ENCODE data around the gene FILIP1L.

FILIP1L gene

GRCh38 chr3:99949956-99950670 is 164.2 kb downstream of the FILIP1L start:
- no peak for DNase-seq

GRCh38 chr3:99948467-99949089 is 165.7 kb downstream of the FILIP1L start:
- no peak for DNase-seq

GRCh38 chr3:99947356-99947755 is 166.9 kb downstream of the FILIP1L start:
- no peak for DNase-seq

DNA sequence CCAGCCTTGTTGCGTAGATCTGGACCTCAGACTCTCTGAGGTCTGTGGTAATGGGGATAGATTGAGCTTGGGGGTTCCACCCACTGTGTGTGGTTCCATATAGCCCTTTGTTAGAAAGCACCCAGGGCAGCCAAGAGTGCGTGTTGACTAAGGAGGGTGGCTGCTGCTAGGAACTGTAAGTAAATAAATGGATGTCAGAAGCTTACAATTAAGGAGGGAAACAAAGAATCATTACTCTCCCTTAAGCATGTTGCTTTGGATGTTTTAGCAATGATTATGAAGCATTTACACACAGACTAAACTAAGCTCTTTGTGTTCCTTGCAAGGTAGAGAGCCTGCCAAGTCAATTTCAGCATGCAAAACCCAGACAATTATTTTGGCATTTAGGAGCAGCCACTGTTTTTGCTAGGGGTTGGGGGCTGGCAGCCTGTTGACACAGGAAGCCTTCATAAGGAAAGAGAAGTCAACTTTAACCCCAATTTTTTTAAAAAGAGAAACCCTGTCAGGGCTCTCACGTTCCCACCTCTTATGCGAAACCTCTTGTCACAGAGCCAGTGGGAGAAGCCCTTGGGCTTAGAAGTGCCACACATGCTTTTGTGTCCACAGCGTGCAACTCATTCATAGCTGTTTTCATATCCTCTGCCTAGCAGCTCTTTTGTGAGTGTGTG is 168.8 kb downstream of the FILIP1L start:
- no peak for DNase-seq

- no peak for DNase-seq
Observed at GRCh38 chr3:99943931-99944761, 170.2 kb downstream of the FILIP1L start.

GRCh38 chr3:99941211-99941610 is 173.1 kb downstream of the FILIP1L start:
- DNase-seq, result no peak

DNA sequence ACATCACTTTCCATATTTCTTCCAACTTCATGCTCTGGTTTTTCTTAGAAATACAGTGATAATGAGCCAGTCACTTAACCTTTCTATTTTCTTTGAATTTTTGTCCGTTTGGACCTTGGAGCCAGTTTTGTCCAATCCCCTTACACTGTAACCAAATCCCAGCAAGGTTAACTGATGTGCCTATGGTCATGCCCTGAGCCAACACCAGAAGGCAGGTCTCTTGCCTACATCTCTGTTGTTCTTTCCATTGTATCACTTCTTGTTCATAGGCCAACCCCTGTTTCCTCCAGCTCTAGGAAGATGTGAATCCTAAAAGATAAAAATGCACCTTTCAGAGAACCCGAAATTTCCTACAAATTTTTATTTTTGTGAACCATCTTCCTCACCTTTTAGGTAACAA is 174.0 kb downstream of the FILIP1L start:
- DNase-seq, result no peak

DNA sequence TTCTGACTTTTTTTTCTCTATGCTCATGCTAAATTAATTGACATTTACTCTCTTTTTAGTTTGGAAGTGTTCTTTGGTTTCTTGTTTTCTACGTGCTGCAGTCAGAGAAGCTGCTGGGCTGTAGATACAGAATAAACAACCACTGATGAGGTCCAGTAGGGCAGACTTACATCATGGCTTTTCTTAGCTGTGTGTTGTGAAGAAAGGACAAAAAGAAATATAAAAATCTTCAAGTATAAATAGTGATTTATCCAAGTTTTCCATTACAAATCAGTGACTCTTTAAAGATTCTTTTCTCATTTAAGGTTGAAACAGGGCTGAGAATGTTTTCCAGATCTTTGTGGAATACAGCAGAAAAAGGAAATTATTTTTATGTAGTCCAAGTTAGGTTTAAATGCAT is 174.4 kb downstream of the FILIP1L start:
- no peak for DNase-seq

DNA sequence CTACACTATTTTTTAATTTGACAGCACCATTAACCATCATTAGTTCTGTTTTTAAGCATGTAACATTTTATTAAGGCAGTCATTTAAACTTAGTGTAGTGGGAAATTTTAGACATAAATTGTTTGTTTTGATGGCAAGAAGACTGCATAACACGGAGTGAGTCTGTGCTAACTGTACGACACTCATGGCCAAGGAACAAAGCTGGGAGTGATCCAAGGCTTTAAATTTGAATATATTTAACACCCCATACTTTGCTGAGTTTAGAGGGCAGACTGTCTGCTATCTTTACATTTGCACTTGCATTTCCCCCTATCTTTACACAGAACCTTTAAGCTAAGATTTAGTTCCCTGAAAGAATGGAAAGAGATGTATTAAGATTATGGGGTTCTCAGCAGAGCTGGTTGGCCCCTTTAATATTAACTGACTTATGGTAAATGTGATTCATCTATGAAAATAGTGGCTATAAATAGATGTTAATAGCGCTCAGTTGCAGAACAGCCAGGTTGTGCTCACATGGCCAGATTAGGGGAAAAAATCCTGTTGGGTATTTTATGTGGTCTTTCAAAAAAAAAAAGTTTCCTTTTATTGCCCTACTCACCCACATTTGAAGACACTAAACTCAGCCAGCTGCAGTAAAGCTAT is 175.9 kb downstream of the FILIP1L start:
- DNase-seq, result no peak

DNA sequence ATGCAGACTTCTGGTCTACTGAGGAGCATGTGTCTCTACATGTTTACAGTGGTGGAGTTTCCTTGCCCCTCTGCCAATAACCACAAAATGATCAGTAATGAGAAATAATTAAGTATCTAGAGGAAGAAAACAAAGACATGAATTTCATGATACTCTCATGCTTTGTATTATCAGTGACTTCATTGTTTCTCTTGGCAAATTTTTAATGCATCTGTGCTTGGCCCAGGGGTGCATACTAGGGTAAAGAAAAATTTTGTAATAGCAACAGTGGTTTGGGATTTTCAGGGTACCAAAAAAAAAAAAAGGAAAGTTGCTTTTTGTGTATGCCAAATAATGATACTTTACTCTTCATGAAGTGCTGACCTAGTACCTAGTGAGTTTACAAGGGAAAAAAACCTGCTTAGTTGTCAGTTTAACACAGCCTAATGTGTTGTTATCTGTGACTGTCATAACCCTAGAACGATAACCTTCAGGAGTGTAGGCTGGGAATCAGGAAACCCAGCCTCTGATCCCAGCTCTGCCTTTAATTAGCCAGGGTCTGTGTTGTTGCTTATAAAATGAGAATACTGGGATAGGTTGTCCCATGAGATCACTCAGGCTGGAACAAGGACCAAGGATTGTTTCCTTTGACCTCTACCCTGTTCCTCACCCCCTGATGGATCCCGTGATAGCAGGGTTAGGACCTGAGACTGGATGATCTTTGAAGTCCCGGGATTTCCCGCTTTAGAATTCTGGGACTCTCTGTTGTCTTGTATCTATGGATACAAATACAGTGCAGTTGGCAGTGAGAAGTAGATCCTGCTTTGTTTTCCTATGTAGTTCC is 179.1 kb downstream of the FILIP1L start:
- no peak for DNase-seq

- no peak for DNase-seq
Observed at GRCh38 chr3:99933971-99934750, 180.1 kb downstream of the FILIP1L start.

DNA sequence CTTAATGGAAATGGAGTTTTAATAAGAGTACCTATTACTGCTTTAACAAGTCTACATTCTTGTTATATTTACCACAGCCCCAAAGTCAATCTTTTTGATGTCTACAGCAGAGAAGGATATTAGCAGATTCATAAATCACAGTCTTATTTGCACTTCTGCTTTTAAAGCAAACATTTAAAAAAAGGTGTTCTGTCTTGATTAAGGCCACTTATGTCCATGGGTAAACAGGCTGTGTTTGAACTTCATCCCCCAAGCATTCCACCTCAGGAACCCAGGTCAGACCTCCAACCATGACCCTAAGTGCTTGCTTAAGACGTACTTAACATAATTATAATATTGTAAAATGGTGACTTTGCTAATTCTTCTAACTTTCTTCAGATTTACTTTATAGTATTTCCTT is 183.2 kb downstream of the FILIP1L start:
- DNase-seq, result no peak

DNA sequence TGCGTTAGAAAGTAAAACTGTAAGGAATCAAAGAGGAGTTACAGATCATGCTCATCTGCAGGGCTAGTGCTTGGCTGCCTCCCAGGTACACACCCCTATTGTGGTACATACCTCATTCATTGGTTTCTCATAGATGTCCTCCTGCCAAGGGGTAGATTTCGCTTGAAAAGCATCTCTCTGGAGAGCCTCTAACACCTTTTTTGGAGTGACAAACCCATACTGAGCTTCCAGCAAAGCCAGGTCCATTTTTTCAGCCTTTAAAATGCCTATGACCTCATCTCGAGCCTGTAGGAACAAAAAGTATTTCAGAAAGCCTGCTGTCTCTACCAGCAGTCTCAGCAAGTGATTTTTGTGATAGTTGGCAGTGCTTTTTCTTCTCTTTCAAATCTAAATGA is 184.6 kb downstream of the FILIP1L start:
- peak in 1 of 14 donors; percentile 67 for DNase-seq

DNA sequence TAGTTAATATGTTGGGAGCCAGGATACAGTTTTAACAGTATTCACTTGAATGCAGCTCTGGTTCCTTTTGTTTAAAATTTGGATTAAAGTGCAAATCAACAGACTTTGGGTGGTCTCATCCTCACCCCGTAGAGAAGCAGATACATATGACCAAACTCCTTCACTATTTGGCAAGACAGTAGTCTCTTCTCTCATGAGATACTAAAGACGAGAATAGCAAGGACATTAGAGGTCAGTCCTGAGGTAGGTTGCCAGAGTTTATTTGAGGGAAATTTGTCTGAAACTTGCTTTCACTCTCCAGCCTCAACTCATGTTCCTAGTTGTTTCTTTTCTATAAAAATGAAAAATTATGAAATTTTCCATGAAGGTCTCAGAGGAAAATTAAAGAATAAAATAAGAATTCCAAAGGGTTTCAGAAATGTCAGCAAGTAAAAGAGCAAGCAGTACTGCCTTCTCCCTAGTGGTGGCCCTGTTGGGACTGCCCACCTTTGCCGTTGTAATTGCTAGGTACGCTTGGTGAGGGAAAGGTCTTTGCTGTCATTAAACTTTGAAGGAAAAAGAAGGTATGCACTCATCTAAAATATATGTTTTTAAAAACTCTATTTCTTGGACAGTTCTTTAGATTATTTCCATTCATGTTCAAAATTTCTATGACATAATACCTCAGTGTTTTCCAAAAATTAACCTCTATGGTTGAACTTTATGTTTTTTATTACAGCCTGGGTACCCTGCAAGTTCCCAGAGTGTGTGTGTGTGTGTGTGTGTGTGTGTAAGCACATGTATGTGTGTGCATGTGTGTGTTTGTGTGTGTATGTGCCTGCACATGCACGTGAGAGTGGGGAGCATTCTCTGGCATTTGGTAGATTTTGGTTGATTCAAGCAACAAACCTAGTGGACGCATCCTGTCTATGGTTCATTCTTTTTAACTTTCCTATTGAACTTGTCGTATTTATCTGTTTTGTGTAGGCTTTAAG is 185.2 kb downstream of the FILIP1L start:
- DNase-seq, result no peak

DNA sequence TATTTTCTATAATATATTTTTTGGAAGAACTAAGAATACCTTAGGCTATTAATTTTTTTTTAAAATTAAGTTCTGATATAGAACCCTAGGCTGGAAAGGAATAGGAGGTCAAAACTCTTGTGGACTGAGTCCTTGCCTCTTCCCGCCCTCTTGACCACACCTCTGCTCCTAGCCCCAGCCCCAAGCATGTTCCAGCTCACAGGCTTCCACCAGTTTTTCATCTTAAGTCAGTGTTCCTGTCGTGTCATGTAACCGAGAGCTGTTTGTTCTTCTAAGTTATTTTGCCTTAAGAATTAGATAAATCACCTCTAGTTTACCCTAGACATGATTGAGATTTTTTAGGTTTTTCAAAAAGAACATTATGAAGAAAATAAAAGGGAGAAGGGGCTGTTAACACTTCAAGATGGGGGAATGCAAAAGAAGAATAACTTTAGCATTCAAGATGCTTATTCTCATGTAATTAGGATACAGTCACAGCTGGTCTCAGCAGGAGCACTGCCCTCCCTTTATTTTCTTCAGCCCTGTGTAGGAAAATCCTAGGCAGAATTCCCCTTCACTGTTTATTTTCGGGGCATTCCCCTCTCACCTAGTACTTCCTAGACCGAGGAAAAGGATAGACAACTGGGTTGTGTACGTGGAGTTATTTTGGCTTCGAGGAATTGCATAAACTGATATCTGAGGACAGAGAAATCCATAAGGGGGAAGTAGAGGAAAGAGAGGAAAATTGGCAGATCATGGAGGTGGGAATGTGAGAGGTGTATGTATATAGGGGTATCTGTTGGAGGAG is 186.4 kb downstream of the FILIP1L start:
- DNase-seq, result no peak

DNA sequence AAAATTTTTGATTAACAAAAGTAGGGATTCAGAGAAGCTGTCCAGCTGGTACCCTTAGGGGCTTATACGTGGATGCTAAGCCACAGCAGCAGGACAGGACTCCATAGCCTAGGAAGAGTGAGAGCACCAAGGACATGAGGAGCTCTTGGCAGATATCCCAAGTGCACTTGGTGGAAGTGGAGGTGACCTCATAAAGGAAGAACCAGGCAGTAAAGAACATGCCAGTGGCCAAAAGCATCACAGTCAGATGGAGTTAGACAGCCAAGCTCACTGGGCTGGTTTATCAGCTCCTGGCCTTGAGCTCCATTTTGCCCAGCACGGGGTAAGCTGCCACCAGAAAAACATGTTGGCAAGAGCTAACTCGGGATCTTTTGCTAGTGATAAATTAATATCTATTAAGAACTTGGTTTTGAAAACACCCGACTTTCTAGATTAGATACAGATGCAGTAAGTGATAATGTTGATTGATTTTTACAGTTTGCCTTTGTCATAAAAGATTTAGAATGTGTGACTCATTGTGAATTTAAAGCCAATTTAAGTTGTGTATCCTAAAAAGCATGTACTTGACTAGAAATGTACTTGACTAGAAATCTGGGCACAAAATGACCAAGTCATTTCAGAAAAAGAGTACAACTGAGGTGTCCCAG is 188.6 kb downstream of the FILIP1L start:
- peak in 2 of 14 donors; percentile 12 to 81 for DNase-seq

GRCh38 chr3:99923873-99924272 is 190.4 kb downstream of the FILIP1L start:
- DNase-seq, result no peak

DNA sequence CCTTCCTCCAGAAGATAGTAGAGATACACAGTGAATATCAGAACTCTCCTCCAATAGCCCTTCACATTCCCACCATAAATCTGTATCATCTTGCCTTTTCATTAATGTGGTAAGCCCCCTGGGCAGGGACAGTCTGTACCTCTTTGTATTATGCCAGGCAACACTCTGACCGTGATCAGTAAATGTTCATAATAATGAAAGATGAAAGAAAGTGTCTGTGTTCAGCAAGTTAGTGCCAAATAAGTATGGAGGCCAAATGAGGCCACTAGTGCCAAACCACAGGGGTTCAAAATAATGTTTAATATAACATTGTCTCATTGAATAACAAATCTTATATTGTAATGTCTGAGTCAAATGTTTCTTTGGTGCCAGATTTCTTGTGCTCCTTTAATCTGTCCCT is 192.3 kb downstream of the FILIP1L start:
- no peak for DNase-seq
